Fibroblast of upper back skin (primary cell): ENCODE results near the gene MIEF1.
A peak's percentile ranks its signal among the peaks of the same experiment; 100 is the strongest.

Experiments used
- DNase-seq: peaks from one replicate; pipeline ENCODE4 v3.0.0-alpha.2; 2013

MIEF1 gene

DNA sequence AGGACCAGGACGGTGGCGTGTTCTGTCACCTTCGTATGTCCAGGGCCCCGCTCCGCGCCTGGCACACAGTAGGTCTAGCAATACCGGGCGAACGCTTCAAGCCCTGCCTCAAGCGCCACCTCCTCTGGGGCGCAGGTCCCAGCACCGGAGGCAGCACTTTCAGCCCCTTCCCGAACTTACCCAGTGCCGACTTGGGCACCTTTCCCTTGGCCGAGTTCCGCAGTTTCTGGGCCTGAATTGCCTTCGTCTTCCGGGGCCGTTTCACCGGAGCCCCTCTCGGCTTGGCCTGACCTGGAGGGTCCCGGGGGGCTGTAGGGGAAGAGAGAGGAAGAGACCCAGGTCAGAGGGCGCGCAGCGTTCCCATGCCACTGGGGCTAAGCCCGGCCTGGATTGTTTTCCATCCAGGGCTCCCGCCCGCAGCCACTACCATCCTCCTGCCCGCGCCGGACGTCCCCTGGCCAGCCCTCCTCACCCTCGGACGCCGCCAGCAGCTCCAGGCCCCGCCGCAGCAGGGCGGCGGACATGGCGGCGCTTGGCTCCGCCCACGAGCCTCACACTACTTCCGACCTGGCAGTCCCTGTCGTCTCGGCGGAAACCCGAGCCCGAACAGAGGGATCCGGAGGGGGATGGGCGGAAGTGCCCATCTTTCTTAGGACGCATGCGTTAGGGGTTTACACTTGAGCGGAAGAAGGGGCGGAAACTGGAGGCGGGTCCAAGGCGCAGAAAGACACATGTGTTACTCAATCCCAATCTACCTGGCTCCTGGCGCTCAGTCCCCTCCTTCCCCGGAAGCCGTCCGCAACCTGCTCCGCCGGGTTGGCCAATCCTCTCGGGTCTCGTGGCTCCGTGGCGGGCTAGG, 30.4 kb downstream of the MIEF1 start, which contains the start of gene RPS19BP1:
Gene RPS19BP1, minus strand, starts transcription at position 534 of the 859 bp plus-strand sequence. Its CDS starts 10 bp downstream, at position 524.
- DNase-seq: peak; percentile 99

DNA sequence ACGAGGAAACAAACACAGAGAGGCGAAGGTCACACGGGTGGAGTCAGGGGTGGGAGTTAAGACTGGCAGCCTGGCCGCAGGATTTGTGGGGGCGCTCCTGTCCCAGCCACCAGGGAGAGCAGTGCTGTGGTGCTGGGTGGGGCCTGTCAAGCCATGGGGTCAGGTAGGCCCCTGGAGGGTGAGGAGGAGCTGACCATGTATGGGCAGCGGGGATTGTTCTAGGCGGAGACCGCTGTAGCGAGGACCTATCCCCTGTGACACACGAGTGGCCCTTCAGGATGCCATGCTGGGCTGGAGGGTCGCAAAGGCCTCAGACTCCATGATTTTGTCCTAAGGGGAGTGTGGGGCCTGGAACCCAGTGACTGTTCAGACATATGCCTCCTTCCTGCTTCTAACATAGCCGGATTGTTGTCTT, 32.0 kb downstream of the MIEF1 start:
- DNase-seq: no peak

DNA sequence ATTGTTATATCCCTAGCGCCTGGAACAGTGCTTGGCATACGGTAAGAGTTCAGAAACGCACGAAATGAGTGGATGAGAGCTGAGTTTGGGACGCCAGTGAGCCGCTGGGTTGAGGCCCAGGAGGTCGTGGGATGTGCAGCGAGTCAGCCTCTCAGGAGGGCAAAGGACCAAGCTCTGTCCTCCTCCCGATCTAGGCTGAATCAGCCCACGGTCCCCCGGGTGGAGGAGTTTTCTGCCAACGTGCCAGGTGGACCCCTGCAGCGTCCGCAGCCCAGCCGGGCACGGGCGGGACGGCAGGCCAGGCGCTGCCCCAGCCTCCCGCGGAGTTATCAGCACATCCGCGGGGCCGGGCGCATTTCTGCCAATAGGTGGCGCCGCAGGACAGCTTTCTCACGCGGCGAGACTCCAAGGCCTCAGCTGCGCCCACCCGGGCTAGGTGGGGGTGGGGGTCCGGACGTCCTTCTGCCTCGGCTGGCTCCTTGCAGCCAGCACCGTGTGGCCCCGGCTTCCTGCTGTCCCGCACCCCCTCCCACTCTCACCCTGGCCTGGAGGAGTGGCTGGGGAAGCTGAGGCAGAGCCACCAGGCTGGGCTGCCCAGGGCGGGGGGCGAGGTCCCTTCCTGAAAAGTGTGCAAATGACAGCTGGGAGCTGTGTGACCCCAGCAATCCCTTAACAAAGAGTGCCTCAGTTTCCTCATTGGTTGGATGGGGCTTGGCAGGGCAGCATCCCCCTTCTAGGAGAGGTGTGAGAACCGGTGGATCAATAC, 32.7 kb downstream of the MIEF1 start:
- peak; percentile 77 for DNase-seq

DNA sequence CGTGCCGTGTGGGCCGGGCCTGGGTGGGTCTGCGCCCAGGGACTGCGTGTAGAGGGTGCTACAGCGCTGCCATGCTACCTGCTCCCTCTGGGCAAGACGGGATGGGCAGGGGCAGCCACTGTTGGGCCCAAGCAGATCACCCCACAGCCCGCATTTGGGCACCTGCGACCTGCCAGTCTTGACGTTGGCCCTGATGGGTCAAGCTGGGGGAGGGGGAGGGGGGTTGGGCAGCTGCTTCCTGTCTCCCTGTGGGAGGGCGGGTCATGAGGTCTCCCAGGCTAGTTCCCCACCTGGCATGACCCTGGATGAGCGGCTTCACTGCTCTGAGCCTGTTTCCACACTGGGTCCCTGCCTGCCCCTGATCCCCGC, 33.3 kb downstream of the MIEF1 start:
- no peak for DNase-seq

DNA sequence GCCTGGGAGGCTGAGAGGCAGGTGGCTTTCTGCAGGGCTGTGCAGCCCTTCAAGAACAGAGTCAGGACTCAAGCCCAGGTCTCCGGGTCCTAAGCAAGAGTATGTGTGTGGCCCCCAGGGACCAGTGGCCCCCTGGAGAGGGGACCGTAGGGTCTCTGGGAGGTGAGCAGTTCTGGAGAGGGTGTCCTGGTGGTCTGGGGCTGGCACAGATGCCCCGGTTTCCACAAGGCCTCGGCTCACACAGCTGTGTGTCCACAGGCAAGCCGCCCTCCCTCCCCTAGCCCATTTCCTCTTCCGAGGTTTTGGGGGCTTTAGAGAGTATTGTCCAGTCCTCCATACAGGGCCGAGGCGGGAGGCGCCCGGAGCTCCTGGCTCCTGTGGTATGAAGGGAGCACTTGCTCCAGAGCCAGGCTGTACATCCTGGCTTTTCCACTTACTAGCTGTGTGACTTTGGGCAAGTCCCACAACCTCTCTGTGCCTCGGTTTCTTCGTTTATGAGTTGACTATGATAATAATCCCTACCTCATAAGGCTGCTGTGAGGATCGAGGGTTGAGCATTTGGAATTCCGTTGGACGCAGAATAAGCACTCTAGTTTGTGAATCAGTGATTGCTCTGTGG, 33.9 kb downstream of the MIEF1 start:
- no peak for DNase-seq

DNA sequence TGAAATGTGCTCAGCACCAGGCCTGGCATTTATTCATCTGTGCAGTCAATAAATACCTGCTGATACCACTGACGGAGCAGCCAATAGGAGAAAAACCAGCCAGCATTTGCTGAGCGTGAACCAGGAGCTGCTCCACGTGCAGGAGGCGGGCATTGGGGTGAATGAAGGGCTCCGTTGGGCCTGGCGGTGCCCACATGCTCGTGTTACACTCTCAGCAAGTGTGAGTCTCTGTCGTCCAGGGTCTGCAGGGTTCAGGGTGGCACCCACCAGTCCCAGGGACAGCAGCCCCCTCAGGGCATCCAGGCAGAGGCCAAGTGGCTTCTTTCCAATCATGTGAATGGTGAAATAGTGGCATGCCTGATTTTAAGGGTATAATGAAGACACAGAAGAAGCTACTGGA, 34.6 kb downstream of the MIEF1 start:
- DNase-seq: no peak

DNA sequence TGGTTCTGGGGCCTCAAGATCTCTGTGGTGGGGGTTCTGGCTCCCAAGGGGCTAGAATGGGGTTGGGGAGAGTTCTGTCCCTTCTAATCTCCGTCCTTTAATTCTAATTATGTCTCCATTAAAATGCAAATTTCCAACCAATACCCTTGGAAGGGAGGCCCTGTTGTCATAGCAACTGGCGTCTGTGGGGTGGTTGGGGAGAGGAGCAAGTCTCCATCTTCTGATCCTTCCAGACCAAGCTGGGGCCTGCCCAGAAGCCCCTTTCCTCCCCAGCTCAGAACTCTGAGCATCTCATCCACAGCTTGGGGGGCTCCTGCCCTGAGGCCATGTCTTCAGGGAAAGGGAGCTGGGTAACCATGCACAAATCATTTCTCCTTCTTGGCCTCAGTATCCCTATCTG, 35.9 kb downstream of the MIEF1 start:
- DNase-seq: no peak

DNA sequence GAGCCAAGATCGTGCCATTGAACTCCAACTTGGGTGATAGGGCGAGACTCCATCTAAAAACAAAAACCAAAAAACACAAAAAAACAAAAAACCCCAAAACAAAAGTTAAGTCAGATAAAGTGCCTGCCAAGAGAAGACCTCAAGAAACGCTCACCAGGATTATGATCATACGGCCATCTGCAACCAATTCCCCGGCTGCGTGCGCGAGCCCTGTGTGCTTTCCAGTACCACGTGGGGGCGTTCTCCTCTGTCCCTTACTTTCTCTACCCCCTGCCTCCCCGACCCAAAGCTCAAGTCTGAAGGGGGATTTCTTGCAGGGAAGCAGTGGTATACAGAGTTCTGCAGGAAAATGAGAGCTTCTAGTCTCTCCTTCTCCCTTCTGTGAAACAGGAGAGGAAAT, 41.0 kb downstream of the MIEF1 start:
- DNase-seq: no peak

DNA sequence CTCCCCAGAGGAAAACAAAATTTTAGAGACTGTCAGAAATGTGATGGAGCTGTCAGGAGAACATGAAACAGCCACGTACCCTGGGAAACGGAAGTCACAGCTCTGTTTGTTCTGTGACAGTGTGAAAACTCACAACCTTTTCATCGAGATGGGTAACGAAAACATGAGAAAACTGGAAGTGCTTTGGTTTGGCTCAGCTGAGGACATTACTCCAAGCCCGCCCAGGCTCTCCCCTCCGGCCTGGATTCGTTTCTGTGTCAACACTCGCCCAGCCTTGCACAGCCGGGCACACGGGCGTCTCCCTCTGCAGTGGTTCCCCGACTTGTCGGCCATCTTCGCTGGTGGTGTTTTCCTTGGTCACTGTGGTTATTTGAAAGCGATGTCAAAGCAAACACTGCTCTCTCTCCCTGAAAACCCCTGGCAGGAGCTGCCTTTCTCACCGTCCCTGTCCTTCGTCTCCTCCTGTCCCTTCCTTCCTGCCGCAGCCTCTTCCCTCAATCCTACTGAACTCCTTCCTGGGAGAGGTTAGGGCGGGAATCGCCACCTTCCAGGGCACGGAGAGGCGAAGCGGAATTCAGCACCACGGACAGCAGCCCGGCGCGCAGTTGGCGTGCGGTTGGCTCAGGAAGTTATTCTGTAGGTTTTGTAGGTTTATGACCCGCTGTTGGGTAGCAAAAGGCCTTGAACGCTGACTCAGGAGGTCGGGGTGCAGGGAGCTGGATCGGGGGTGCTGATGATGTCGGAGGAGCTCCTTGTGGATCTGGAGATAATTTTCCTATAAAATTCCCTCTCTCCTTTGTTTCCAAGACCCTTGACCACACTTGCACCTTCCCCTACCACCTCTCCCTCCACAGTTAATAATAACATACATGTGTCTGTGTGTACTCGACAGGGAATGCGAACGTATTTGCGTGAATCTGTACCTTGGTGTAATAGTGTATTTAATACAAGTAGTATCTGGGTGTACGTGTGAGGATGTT, 43.6 kb downstream of the MIEF1 start:
- peak; percentile 39 for DNase-seq

DNA sequence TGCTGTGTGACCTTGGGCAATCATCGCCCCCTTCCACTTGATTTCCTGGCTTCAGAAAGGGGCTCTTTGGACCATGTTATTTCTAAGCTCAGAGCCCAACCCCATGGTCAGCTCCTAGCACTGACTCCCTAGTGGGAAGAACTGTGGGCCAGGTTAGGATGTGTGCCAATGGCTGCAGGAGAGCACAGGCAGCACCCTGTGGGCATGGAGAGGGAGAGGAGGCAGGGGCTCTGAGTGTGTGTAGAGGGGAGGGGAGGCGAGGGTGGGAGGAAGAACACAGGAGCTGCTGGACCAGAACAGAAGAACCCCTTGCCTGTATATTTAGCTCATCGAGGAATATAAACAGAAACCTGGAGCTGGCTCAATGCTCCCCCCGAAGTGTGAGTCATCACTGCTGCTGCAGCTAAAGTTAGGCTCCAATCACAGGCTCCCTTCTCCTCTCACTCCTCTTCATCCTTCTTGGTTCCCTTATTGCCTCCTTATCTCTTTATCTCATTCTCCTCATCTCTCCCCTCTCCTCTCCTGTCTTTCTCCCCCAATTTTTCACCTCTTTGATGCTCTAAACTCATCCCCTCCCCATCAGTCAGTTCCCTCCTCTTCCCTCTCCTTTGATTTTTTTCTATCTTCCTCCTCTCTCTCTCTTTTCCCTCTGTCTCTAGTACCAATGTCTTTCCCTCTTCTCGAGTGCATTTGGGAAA, 44.9 kb downstream of the MIEF1 start:
- peak; percentile 24 for DNase-seq

DNA sequence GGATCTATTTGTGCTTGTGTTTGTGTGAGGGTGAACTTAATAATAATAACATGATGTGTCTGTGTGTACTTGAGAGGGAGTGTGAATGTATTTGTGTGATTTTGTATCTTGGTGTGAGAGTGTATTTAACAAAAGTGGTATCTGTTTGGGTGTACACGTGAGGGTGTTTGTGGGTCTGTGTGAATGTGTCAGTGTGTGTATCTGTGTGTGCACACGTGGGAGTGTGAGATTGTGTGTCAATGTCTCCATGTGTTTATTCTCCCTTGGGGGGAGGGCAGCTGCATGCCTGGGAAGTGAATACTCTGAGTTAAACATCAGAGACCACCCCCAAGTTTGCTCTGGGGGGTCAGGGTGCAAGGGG, 45.5 kb downstream of the MIEF1 start:
- DNase-seq: no peak

DNA sequence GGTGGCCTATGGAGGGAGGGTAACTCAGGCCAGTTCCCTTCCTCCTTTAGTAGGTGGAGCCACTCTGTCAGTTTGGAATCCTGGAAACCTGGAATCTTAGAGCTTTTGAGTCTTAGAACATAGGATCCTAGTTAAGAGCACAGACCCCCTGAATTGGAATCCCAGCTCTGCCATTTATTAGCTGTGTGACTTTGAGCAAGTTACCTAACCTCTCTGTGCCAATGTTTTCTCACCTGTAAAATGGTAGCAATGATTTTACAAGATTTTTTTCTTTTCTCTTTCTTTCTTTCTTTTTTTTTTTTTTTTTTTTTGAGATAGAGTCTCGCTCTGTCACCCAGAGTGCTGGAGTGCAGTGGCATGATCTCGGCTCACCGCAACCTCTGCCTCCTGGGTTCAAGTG, 51.3 kb downstream of the MIEF1 start:
- DNase-seq: no peak

DNA sequence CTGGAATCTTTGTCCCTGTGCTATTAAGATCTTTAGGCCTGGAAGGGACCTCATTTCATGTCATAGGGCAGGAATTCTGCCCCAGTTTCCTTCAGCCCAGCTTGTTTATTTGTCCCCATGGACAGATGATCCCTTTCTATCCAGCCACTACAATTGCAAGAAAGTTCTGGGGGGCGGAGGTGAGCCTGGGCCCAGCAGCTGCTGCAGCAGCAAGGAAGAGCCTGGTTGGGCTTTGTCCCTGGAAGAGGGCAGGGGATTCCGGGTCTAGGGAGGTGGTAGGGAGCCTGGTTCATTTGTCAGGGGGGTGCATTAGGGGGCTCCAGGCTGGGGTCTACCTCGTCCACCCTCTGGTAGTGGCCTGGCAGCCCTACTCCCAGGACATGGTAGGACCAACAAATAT, 52.1 kb downstream of the MIEF1 start:
- no peak for DNase-seq

DNA sequence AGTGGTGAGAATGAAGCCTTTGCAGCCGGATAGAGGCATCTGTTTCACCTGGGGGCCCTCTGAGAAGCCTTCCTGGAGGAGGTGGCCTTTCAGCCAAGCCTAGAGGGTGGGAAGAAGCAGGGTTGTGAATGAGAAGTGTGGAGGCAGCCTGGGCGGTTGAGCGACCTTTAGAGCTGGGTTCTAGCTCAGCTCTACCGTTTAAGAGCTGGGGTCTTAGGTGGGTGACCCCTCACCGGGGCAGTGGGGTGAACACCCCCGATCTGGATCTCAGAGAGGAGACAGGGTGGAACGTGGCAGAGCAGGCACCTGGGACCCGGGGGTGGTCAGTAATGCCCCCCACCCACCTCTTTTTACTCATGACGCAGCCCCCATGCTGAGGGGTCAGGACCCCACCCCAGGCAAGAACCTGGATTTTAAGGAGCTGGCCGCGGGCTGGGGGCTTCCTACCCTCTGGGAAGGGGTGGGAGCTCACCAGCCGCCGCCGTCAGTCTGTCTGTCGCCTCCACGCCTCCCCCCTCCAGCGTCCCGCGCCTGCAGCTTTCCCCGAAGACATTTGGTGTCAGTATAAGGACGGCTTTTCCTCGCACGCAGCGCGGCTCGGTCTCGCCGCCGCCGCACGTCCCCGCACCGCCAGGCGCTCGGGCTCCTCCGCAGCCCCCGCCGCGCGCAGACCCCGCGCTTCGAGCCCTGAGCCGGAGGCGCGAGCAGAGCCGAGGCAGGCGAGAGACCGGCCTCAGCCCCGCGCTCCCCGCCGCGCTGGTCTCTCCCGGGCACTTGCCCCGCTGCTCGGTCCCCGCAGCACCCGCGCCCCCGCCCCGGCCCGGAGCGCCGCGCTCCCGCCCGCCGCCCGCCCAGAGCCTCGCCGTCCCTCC, 55.1 kb downstream of the MIEF1 start:
- peak; percentile 17 for DNase-seq

DNA sequence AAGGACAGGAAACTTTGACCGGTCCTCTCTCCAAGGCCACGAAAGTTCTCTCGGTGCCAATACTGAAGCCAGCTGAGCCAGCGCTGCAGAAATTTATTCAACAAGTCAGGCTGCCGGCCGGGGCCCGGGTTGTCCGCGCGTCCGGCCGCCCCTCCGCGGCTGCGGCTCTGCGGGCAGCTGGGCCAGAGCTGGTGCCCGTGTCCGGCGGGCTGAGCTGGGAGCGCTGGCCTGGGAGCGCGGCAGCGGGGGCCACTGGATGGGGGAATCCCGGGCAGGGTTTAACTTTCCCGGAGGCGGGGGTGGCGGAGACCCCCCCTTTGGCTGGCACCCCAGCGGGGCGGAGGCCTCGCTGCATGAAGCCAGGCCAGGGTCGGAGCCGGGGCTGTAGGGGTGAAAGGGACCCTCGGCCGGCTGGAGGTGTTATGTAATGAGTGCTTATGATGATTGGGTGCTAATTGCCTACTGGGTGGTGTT, 56.2 kb downstream of the MIEF1 start:
- DNase-seq: no peak

DNA sequence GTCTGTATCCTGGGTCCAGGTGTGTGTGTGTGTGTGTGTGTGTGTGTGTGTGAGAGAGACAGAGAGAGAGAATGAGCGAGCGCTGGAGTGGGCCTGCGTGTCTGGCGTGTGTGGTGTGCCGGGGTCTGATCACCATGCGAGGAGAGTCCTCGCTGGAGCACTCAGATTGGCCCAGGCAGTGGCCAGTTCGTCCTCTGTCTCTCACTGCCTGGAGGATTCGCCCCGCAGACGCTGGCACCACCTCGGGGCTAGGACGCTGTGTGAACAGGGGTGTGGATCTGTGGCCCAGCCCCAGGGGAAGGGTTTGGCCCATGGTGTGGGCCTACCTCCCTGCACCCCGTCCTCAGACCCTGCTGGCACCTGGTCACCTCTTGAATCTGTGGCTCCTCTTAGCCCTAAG, 56.9 kb downstream of the MIEF1 start:
- DNase-seq: no peak

DNA sequence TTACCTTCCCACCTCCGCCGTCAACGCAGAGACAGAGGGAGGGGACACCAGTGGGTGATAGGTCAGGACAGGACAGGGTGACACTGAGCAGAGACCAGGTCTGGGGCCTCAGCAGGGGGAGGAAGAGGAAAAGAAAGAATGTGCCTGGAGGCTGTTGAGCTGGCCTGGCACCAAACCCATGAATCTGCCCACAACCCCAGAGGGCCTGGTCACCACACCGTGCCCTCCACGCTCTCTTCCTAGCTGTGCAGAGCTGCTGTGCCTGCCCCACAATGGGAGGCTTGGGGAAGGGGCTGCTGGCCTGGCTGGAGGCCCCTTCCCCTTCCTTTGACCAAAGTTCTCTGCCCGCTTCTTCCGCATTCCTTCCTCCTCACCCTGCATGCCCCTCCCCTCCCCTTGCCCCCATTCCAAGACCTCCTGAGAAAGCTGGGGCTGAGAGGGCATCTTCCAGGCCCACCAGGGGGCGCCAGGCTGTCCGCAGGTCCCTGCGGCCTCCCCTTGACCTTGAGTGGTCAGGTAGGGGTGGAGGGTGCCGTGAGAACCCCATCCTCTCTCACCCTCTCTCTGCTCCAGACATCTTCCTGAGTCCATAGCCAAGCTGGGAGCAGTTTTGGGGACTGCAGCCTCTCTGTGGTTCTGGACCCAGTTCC, 57.5 kb downstream of the MIEF1 start:
- no peak for DNase-seq

DNA sequence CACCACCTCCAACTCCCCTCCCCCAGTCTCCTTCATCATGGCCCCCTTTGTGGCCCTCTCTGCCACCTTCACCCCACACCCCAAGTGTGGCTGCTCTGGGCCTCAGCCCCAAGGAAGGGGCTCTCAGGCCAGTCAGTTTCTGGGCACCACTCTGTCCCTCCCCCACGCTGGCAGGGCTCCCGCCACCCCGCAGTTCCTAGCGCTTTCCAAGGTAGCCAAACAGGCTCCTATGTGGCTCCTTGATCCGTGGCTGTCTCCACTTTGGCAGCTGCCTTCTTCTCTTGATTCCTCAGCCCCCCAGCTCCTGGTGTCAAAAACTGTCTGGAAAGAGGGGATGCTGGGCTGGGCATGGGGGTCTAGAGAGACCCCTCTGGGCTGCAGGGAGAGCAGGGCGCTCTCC, 58.0 kb downstream of the MIEF1 start:
- no peak for DNase-seq

DNA sequence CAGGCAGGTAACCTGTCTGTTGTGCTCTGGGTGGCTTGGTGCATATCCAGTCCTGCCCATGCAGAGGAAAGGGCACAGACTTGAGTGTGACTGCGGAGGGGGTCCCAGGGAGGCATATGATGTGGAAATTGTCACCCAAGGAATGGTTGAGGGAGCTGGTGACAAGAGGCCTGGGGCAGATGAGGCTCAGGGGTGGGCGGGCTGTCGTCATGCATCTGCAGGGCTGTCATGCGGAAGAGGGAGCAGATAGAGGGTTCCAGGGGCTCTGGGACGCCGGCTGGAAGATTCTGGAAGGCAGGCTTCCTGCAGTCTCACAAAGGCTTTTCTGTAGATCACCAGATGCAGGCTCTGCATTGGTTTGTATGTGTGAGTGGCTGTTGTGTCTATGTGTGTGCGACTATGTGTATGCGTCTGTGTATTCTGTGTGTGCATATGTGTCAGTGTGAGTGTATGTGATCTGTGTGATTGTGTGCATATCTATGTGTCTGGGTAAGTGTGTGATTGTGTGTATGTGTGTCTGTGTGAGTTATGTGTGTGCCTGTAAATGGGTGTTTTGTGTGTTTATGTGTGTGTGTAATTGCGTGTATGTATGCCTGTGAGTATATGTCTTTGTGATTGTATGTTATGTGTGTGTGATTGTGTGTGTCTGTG, 60.9 kb downstream of the MIEF1 start:
- no peak for DNase-seq
